Brain microvascular endothelial cell (primary cell): ENCODE measurements around the gene SDK1.

Experiments
- DNase-seq: peaks from one replicate; pipeline ENCODE4 v3.0.0-alpha.2; 2020
- H3K27ac ChIP-seq: fragments of 250-450 bp; sonication (Bioruptor Pico); 2 replicates; pipeline ENCODE4 v1.5.1; 2020; ENCODE audit warnings: mild to moderate bottlenecking, moderate library complexity
- H3K27me3 ChIP-seq: fragments of 250-450 bp; sonication (Bioruptor Pico); replicated peaks from 2 replicates; pipeline ENCODE4 v1.5.1; 2020; ENCODE audit warnings: mild to moderate bottlenecking
- H3K36me3 ChIP-seq: fragments of 250-450 bp; sonication (Bioruptor Pico); replicated peaks from 2 replicates; pipeline ENCODE4 v1.5.1; 2020; ENCODE audit warnings: mild to moderate bottlenecking
- H3K4me3 ChIP-seq: 2 replicates; pipeline ENCODE4 v1.5.1; 2011; ENCODE audit warnings: low read depth, mild to moderate bottlenecking, control low read depth, low read length, moderate library complexity
- in situ Hi-C: cut with HindIII; loops from 2 replicates; pipeline ENCODE4 v1.10.0; 2017; ENCODE audit warnings: low sequenced_read_pairs, low pct_ligation_motif_present
- TF ChIP-seq, protein P1 (sequence below): IDR thresholded peaks from 2 replicates; pipeline ENCODE4 v1.5.1; 2011; ENCODE audit warnings: low read depth, mild to moderate bottlenecking, moderate library complexity, low read length, control low read depth, inconsistent platforms; ENCODE audit errors: missing control alignments

SDK1 gene

GRCh38 chr7:3969286-3969685, 668.2 kb downstream of the SDK1 start:
- in situ Hi-C loops = no loop called here
- TF ChIP-seq, protein P1, sequence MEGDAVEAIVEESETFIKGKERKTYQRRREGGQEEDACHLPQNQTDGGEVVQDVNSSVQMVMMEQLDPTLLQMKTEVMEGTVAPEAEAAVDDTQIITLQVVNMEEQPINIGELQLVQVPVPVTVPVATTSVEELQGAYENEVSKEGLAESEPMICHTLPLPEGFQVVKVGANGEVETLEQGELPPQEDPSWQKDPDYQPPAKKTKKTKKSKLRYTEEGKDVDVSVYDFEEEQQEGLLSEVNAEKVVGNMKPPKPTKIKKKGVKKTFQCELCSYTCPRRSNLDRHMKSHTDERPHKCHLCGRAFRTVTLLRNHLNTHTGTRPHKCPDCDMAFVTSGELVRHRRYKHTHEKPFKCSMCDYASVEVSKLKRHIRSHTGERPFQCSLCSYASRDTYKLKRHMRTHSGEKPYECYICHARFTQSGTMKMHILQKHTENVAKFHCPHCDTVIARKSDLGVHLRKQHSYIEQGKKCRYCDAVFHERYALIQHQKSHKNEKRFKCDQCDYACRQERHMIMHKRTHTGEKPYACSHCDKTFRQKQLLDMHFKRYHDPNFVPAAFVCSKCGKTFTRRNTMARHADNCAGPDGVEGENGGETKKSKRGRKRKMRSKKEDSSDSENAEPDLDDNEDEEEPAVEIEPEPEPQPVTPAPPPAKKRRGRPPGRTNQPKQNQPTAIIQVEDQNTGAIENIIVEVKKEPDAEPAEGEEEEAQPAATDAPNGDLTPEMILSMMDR = no peak
- no peaks in the 10 kb centered on the region for H3K36me3 ChIP-seq

GRCh38 chr7:3971323-3971722, 670.3 kb downstream of the SDK1 start:
- Histone ChIP-seq H3K27ac (no peak overlapping the region), H3K4me3 (no peak overlapping the region), H3K36me3 (no peaks in the 10 kb centered on the region), H3K27me3 (no peaks in the 10 kb centered on the region)
- in situ Hi-C loops = no loop called here
- TF ChIP-seq, protein P1 = no peak
- DNase-seq = no peak

More at GRCh38 chr7:3969286-3969685, 668.2 kb downstream of the SDK1 start:
- DNase-seq = no peak
- H3K27me3 ChIP-seq = no peaks in the 10 kb centered on the region
- H3K27ac ChIP-seq = no peak overlapping the region
- no peak overlapping the region for H3K4me3 ChIP-seq

DNA sequence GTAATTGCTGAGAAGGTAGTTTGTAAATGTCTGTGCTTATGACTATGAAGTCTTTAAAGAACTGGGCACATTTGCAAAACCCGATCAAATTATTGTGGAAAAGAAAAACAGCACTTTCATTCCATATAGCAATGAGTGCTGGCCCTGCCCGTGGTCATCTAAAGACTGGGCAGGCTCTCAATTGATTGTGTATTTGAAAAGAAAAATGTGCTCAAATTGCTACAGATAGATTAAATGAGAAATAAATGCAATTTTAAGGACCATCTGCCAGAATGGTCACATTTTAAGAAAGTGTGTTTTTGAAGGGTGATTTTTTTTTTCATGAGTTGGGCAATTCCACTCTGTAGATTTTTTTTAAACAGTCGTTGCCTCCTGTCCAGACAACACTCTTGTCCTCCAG, 672.2 kb downstream of the SDK1 start:
- Histone ChIP-seq H3K27ac (no peak overlapping the region), H3K36me3 (no peaks in the 10 kb centered on the region), H3K4me3 (no peak overlapping the region), H3K27me3 (no peaks in the 10 kb centered on the region)
- DNase-seq = no peak
- TF ChIP-seq, protein P1 = no peak
- in situ Hi-C loops = no loop called here

- no peaks in the 10 kb centered on the region for H3K27me3 ChIP-seq
- DNase-seq = no peak
- H3K27ac ChIP-seq = no peak overlapping the region
- no peak overlapping the region for H3K4me3 ChIP-seq
- TF ChIP-seq, protein P1 = no peak
- in situ Hi-C loops = no loop called here
- H3K36me3 ChIP-seq = no peaks in the 10 kb centered on the region
Observed at GRCh38 chr7:3974329-3974728, 673.3 kb downstream of the SDK1 start.

DNA sequence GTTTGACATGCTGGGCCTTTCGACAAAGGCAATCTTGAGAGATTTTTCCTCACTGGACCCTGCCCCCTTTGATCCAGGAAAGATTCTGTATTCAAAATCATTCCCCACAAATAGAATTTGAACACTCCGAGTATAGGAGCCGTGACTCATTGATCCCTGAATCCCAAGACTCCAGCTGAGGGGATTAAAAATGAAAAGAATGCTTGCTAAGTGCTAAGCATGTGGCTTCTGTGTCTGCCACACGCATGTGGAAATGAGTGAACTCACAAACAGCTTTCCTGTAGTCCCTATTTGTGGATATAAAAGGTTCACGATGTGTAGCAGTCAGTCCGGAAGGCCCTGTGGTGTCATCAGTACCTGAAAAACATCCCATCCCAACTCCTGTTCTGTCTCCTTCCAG, 674.3 kb downstream of the SDK1 start:
- TF ChIP-seq, protein P1 = no peak
- Histone ChIP-seq H3K27me3 (no peaks in the 10 kb centered on the region), H3K27ac (no peak overlapping the region), H3K4me3 (no peak overlapping the region), H3K36me3 (no peaks in the 10 kb centered on the region)
- in situ Hi-C loops = no loop called here
- DNase-seq = no peak

GRCh38 chr7:3977391-3977790, 676.3 kb downstream of the SDK1 start:
- H3K36me3 ChIP-seq = no peaks in the 10 kb centered on the region
- DNase-seq = no peak
- TF ChIP-seq, protein P1 = no peak

More at GRCh38 chr7:3977391-3977790, 676.3 kb downstream of the SDK1 start:
- Histone ChIP-seq H3K27me3 (no peaks in the 10 kb centered on the region), H3K4me3 (no peak overlapping the region), H3K27ac (no peak overlapping the region)
- in situ Hi-C loops = no loop called here
